ENCODE data around the gene CORO1C. TPM values are rescaled to one million over a fixed set of nuclear protein-coding genes. Genes with fewer than 3 reads are reported as not detected.

Gene CORO1C
- polyA plus RNA-seq, 4 donors, result 54.6 to 73.5 (median 65.8) TPM

GRCh38 chr12:108700833-108701541 lies 30.3 kb downstream of the CORO1C start:
- DNase-seq (ENCODE audit: low read depth in 4 of 4, low spot score in 3 of 4), result no peak

GRCh38 chr12:108699955-108700563 lies 31.3 kb downstream of the CORO1C start:
- DNase-seq (ENCODE audit: low read depth in 4 of 4, low spot score in 3 of 4), result no peak

- no peak for DNase-seq (ENCODE audit: low read depth in 4 of 4, low spot score in 3 of 4)
Measured at GRCh38 chr12:108697905-108698304, 33.4 kb downstream of the CORO1C start.

- no peak for DNase-seq (ENCODE audit: low read depth in 4 of 4, low spot score in 3 of 4)
Measured at GRCh38 chr12:108696996-108697290, 34.4 kb downstream of the CORO1C start.

- no peak for DNase-seq (ENCODE audit: low read depth in 4 of 4, low spot score in 3 of 4)
Measured at GRCh38 chr12:108696111-108696995, 35.0 kb downstream of the CORO1C start.

GRCh38 chr12:108694812-108695278 lies 36.5 kb downstream of the CORO1C start:
- DNase-seq (ENCODE audit: low read depth in 4 of 4, low spot score in 3 of 4), result no peak

- DNase-seq (ENCODE audit: low read depth in 4 of 4, low spot score in 3 of 4), result no peak
Measured at GRCh38 chr12:108693751-108694150, 37.6 kb downstream of the CORO1C start.

GRCh38 chr12:108693186-108693730 lies 38.1 kb downstream of the CORO1C start:
- DNase-seq (ENCODE audit: low read depth in 4 of 4, low spot score in 3 of 4), result no peak

GRCh38 chr12:108691998-108692808 lies 39.1 kb downstream of the CORO1C start:
- DNase-seq (ENCODE audit: low read depth in 4 of 4, low spot score in 3 of 4), result no peak

GRCh38 chr12:108691175-108691997 lies 39.9 kb downstream of the CORO1C start:
- DNase-seq (ENCODE audit: low read depth in 4 of 4, low spot score in 3 of 4), result peak; percentile 79 to 84 (median 82)

- DNase-seq (ENCODE audit: low read depth in 4 of 4, low spot score in 3 of 4), result no peak
Measured at GRCh38 chr12:108690542-108691174, 40.7 kb downstream of the CORO1C start.

GRCh38 chr12:108690191-108690518 lies 41.2 kb downstream of the CORO1C start:
- DNase-seq (ENCODE audit: low read depth in 4 of 4, low spot score in 3 of 4), result no peak

- DNase-seq (ENCODE audit: low read depth in 4 of 4, low spot score in 3 of 4), result no peak
Measured at GRCh38 chr12:108689314-108690190, 41.8 kb downstream of the CORO1C start.

- DNase-seq (ENCODE audit: low read depth in 4 of 4, low spot score in 3 of 4), result no peak
Measured at GRCh38 chr12:108686780-108687179, 44.5 kb downstream of the CORO1C start.

- DNase-seq (ENCODE audit: low read depth in 4 of 4, low spot score in 3 of 4), result no peak
Measured at GRCh38 chr12:108685469-108686260, 45.7 kb downstream of the CORO1C start.

GRCh38 chr12:108683906-108684556 lies 47.3 kb downstream of the CORO1C start:
- no peak for DNase-seq (ENCODE audit: low read depth in 4 of 4, low spot score in 3 of 4)

GRCh38 chr12:108681317-108681716 lies 50.0 kb downstream of the CORO1C start:
- DNase-seq (ENCODE audit: low read depth in 4 of 4, low spot score in 3 of 4), result no peak

Data from left renal pelvis (tissue), 4 donors.